CD14-positive monocyte (primary cell): ENCODE measurements around the gene NDUFS4. TPM values are rescaled to one million over a fixed set of nuclear protein-coding genes. Genes with fewer than 3 reads are reported as not detected.

ENCODE experiments used
- DNase-seq, 3 donors: peaks; one replicate each; pipeline ENCODE4 v3.0.0-alpha.2; 2011 to 2022
- H2AFZ ChIP-seq: 2 replicates; pipeline ENCODE4 v1.6.0; 2012; ENCODE audit warnings: mild to moderate bottlenecking, low read depth, low read length, inconsistent platforms; ENCODE audit not compliant: insufficient read depth, poor library complexity, severe bottlenecking
- H3K27ac ChIP-seq, 2 donors: 1 replicate in 1 of 2; 2 replicates in 1 of 2; pipeline ENCODE4 v1.5.1; 2012 to 2013; ENCODE audit warnings: low read length in 2 of 2, control low read depth in 1 of 2, inconsistent platforms in 1 of 2, low read depth in 1 of 2, mild to moderate bottlenecking in 1 of 2
- H3K27me3 ChIP-seq, 2 donors: one replicate each; pipeline versions ENCODE4 v1.6.0 to v1.6.1; 2011 to 2013; ENCODE audit warnings: low read length in 2 of 2; ENCODE audit not compliant: control insufficient read depth in 2 of 2, insufficient read depth in 2 of 2
- H3K36me3 ChIP-seq, 2 donors: replicated peaks in 1 of 2; 1 replicate in 1 of 2; 2 replicates in 1 of 2; pipeline versions ENCODE4 v1.5.1 to v1.6.1; 2012 to 2013; ENCODE audit warnings: low read length in 2 of 2, control low read depth in 1 of 2, inconsistent platforms in 1 of 2, mild to moderate bottlenecking in 1 of 2; ENCODE audit not compliant: insufficient read depth in 2 of 2, control insufficient read depth in 1 of 2
- H3K4me1 ChIP-seq, 2 donors: 1 replicate in 1 of 2; 2 replicates in 1 of 2; pipeline versions ENCODE4 v1.5.1 to v1.6.1; 2012 to 2013; ENCODE audit warnings: low read length in 2 of 2, control low read depth in 1 of 2, inconsistent platforms in 1 of 2, mild to moderate bottlenecking in 1 of 2, moderate library complexity in 1 of 2; ENCODE audit not compliant: insufficient read depth in 2 of 2, control insufficient read depth in 1 of 2
- H3K4me2 ChIP-seq: replicated peaks from 2 replicates; pipeline ENCODE3; 2012; ENCODE audit warnings: low read length, moderate library complexity, mild to moderate bottlenecking; ENCODE audit not compliant: poor library complexity, severe bottlenecking; ENCODE audit errors: extremely low read depth
- H3K4me3 ChIP-seq, 3 experiments: fragments of 200-600 bp in 1 of 3; sonication (generic) in 1 of 3; replicated peaks in 1 of 3; 1 replicate in 2 of 3; 2 replicates in 1 of 3; pipeline ENCODE4 v1.5.1; 2011 to 2013; ENCODE audit warnings: low read length in 3 of 3, mild to moderate bottlenecking in 3 of 3, control low read depth in 2 of 3, low read depth in 2 of 3, inconsistent platforms in 1 of 3, moderate library complexity in 1 of 3
- H3K79me2 ChIP-seq: 2 replicates; pipeline ENCODE4 v1.6.0; 2012; ENCODE audit warnings: mild to moderate bottlenecking, control low read depth, inconsistent platforms, low read length, moderate library complexity; ENCODE audit not compliant: insufficient read depth
- H3K9ac ChIP-seq: 2 replicates; pipeline ENCODE4 v1.6.0; 2017; ENCODE audit warnings: low read length, mild to moderate bottlenecking; ENCODE audit not compliant: insufficient read depth, poor library complexity, severe bottlenecking
- H3K9me3 ChIP-seq, 2 donors: replicated peaks in 1 of 2; 1 replicate in 1 of 2; 2 replicates in 1 of 2; pipeline versions ENCODE4 v1.5.1 to v1.6.1; 2012 to 2013; ENCODE audit warnings: low read length in 2 of 2, control low read depth in 1 of 2; ENCODE audit not compliant: control insufficient read depth in 1 of 2, insufficient read depth in 1 of 2
- H4K20me1 ChIP-seq: 2 replicates; pipeline ENCODE4 v1.6.0; 2012; ENCODE audit warnings: mild to moderate bottlenecking, low read length, control low read depth, moderate library complexity; ENCODE audit not compliant: insufficient read depth
- H3K27ac Mint-ChIP-seq, 7 donors: one replicate each; pipeline ENCODE4 v1.8.0; 2020; ENCODE audit warnings: mild to moderate bottlenecking in 7 of 7, mixed read lengths in 7 of 7, moderate library complexity in 6 of 7, inconsistent platforms in 2 of 7
- H3K27me3 Mint-ChIP-seq, 3 donors: one replicate each; pipeline ENCODE4 v1.8.0; 2021 to 2022; ENCODE audit warnings: low read depth in 3 of 3, mild to moderate bottlenecking in 3 of 3, mixed read lengths in 3 of 3, moderate library complexity in 3 of 3, inconsistent platforms in 1 of 3
- H3K36me3 Mint-ChIP-seq, 2 donors: one replicate each; pipeline ENCODE4 v1.8.0; 2020; ENCODE audit warnings: mixed read lengths in 2 of 2, inconsistent platforms in 1 of 2, mild to moderate bottlenecking in 1 of 2
- H3K4me1 Mint-ChIP-seq: one replicate; pipeline ENCODE4 v1.8.0; 2020; ENCODE audit warnings: mild to moderate bottlenecking, mixed read lengths
- H3K4me3 Mint-ChIP-seq, 2 donors: one replicate each; pipeline ENCODE4 v1.8.0; 2020; ENCODE audit warnings: mild to moderate bottlenecking in 2 of 2, mixed read lengths in 2 of 2, moderate library complexity in 1 of 2
- H3K9me3 Mint-ChIP-seq, 7 donors: one replicate each; pipeline ENCODE4 v1.8.0; 2020 to 2022; ENCODE audit warnings: mixed read lengths in 7 of 7, mild to moderate bottlenecking in 6 of 7, moderate library complexity in 6 of 7, inconsistent platforms in 2 of 7
- WGBS: methylation state at CpG from one replicate; pipeline ENCODE4 v1.1.5; 2013; ENCODE audit warnings: missing lambda C conversion rate; ENCODE audit not compliant: insufficient coverage; 5-methylcytosine and 5-hydroxymethylcytosine counted together
- intact Hi-C, 2 donors: fragments of 100-400 bp; cut with micrococcal nuclease; formaldehyde crosslinking; loops; one replicate each; pipeline versions ENCODE4 v1.15.0 to v1.15.1; 2023
- polyA plus RNA-seq, 3 donors: library from polyadenylated mRNA; depleted of rRNA in 1 of 3; unstranded in 2 of 3; stranded (reverse) in 1 of 3; fragments of 300-500 nt in 2 of 3; fragments of >200 nt in 1 of 3; fragmentation: Illumina TruSeq in 2 of 3; gene quantifications; 1 replicate in 2 of 3; 2 replicates in 1 of 3; pipeline ENCODE4 v1.2.3, GENCODE V29; 2012 to 2021
- TF ChIP-seq, protein P1 (sequence below): fragments of 200-600 bp; IDR thresholded peaks from one replicate; pipeline ENCODE4 v1.8.0; 2022; ENCODE audit warnings: antibody characterized with exemption, mild to moderate bottlenecking

Gene NDUFS4
- polyA plus RNA-seq, 3 donors = 42.5 to 118 (median 111) TPM

DNA sequence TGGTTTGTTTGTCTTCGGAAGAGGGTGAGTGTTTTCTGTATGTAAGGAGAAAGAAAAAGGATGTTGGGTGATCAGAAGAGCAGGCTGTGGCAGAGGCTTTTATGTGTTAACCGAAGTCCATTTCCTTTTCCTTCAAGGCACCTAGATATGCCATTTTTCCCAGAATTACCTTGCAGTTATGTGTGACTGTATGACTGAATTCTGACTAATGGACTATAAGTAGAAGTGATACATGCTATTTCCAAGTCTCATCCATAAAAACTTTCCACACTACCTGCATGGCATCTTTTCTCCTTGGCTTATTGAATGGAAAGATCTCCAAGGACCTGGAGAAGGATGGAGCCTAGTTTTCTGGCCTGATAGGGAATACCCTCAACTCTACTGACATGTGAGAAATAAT lies 10.6 kb upstream of the NDUFS4 start:
- Histone ChIP-seq H2AFZ (no peak overlapping the region), H3K27me3 (peaks cover under 1 to 3% of the 10 kb centered on the region in 2 donors), H3K36me3 (no peaks in the 10 kb centered on the region), H4K20me1 (no peaks in the 10 kb centered on the region), H3K4me1 (no peaks in the 10 kb centered on the region), H3K4me2 (no peak overlapping the region), H3K4me3 (no peak overlapping the region), H3K9ac (no peak overlapping the region), H3K27ac (no peak overlapping the region), H3K79me2 (no peaks in the 10 kb centered on the region), H3K9me3 (no peaks in the 10 kb centered on the region)
- no peak for DNase-seq
- intact Hi-C loops = no loop called here
- Mint-ChIP-seq H3K4me1 (peaks cover 7% of the 10 kb centered on the region), H3K27me3 (peaks cover 2 to 10% (median 7%) of the 10 kb centered on the region in 3 donors), H3K9me3 (peaks cover 0 to 4% (median 0%) of the 10 kb centered on the region in 7 donors), H3K27ac (no peak overlapping the region), H3K4me3 (no peak overlapping the region), H3K36me3 (no peaks in the 10 kb centered on the region)
- TF ChIP-seq, protein P1, sequence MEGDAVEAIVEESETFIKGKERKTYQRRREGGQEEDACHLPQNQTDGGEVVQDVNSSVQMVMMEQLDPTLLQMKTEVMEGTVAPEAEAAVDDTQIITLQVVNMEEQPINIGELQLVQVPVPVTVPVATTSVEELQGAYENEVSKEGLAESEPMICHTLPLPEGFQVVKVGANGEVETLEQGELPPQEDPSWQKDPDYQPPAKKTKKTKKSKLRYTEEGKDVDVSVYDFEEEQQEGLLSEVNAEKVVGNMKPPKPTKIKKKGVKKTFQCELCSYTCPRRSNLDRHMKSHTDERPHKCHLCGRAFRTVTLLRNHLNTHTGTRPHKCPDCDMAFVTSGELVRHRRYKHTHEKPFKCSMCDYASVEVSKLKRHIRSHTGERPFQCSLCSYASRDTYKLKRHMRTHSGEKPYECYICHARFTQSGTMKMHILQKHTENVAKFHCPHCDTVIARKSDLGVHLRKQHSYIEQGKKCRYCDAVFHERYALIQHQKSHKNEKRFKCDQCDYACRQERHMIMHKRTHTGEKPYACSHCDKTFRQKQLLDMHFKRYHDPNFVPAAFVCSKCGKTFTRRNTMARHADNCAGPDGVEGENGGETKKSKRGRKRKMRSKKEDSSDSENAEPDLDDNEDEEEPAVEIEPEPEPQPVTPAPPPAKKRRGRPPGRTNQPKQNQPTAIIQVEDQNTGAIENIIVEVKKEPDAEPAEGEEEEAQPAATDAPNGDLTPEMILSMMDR = no peak
- no CpG with 5 or more reads among the region's 2 CpGs for WGBS

DNA sequence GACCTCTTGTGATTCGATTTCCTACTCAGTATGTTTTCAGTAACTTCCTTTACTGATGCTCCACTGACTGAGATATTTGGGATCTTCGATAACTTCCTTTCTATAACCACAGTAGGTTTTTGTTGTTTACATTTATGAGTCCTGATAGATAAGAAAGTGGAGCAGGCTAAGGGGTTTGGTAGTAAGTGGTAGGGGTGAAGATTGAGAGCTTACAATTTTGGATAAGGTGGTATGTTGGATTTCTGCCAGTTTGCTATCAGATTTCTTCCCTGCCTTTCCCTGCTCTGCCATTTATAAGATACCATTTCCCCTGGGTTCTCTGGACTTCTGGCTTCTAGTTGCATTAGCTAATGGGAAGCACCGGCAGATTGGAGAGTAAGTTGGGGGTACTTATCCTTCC lies 7.9 kb upstream of the NDUFS4 start:
- TF ChIP-seq, protein P1 = no peak
- Histone ChIP-seq H3K9me3 (no peaks in the 10 kb centered on the region), H3K27me3 (peaks cover 2 to 8% of the 10 kb centered on the region in 2 donors), H3K4me1 (no peaks in the 10 kb centered on the region), H2AFZ (no peak overlapping the region), H3K4me3 (no peak overlapping the region), H3K36me3 (no peaks in the 10 kb centered on the region), H3K4me2 (no peak overlapping the region), H3K9ac (no peak overlapping the region), H4K20me1 (no peaks in the 10 kb centered on the region), H3K79me2 (no peaks in the 10 kb centered on the region), H3K27ac (no peak overlapping the region)
- no CpG with 5 or more reads among the region's 3 CpGs for WGBS
- Mint-ChIP-seq H3K4me1 (peaks cover 7% of the 10 kb centered on the region), H3K36me3 (no peaks in the 10 kb centered on the region), H3K27me3 (peaks cover 6 to 14% (median 9%) of the 10 kb centered on the region in 3 donors), H3K27ac (no peak overlapping the region), H3K9me3 (peaks cover 0 to 4% (median 0%) of the 10 kb centered on the region in 7 donors), H3K4me3 (no peak overlapping the region)
- intact Hi-C loops = no loop called here
- DNase-seq = no peak
